Measurements from ENCODE around the gene TVP23A.

DNA sequence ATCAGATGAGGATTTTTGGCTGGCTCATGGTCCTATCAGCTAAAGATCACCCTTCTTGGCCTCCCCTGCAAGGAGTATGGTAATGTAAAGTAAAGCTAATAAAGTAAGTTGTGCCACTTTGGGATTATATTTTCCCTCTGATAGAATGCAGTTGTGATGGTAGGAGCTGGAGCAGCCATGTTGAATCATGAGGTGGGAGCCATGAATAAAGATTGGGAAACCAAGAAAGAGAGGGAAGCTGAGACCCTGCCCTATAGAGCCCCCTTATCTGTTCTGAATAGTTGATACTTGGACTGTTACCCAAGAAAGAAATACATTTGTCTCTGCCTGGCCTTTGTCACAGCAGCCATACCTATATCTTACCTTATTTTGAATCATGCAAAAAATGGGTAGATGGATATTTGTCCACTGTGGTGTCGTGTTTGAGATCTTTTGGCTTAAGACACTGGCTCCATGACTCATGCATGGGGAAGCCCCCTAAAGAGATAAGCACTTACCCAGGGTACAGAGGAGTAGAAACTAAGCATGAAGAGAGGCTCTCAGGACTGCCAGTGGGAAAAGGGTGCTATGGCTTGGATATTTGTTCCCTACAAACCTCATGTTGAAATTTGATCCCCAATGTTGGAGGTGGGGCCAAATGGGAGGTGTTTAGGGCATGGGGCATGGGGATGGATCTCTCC is 17.7 kb upstream of the TVP23A start:
- no peak for TF ChIP-seq YY1 (IDR thresholded peaks at IDR 0.05; ENCODE audit: insufficient read depth, insufficient read length)
- no peak for TF ChIP-seq SUZ12 (IDR thresholded peaks at IDR 0.05; ENCODE audit: extremely low read depth, insufficient read depth, insufficient read length)
- no peak for TF ChIP-seq ZNF274 (IDR thresholded peaks at IDR 0.05; ENCODE audit: low read depth, low read length)

Measured in NT2/D1 (cell line).